ENCODE data around the gene PIK3C2A. TPM values are rescaled to one million over a fixed set of nuclear protein-coding genes. Genes with fewer than 3 reads are reported as not detected.
"Not testable (repeated sequence)": the region's sequence is repeated elsewhere in the genome, so short reads cannot be mapped to it uniquely, and the experiment has no call there.

PIK3C2A gene
- total RNA-seq, 1 donor from 2014 or later: 74.0 TPM

DNA sequence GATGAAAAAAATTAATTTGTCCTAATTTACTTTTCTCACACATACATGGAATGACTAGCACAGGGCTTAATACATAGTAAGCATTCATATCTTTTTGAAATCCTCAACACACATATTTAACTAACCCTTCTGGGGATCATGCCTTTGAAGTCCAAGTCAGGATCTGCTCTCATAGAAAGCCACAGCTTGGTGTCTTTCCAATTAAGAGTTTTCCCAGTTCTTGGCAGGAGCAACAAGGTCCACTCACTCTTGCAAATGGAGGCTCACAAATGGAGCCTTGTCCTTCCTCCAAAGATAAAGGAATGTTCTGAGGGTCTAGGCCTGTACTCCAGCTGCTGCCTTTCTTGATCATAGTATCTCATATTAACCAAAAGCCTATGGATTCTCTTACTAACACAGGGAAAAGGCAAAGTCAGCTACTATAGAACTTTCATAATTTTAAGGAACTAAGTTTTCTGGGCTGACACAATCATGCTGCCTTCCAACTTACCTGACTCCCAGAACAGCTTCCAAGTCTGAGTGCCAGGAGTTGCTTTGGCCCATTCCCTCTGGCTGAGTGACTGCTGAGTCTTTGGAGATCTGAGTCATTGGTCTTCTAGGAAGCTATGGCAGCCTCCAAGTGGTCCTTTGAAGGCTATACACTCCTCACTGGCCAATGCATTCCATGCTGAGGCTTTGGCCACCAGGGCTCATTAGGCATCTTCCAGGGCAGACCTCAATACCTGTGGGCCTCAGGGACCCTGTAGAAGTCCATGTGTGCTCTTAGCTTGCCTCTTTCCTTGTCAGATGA lies 43.0 kb upstream of the PIK3C2A start:
- no peak overlapping the region for H3K4me3 Mint-ChIP-seq

DNA sequence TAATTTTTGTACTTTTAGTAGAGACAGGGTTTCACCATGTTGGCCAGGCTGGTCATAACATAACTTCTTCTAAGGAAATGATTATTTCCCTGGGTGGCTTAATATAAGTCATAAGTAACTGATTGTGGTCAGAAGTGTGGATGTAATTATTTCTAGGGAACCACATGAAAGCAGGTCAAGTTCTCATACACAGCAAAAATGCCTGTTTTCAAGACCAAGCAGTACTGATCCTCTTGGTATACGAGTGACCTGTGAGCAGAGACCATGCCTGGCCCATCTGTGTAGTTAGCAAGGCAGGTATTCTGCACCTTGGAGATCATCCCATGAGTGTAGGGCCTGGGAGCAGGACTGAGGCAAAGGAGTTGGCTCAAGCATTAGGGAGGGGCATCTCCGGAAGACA lies 36.3 kb upstream of the PIK3C2A start:
- no peaks in the 10 kb centered on the region for H3K4me1 Mint-ChIP-seq
- H3K36me3 Mint-ChIP-seq: no peaks in the 10 kb centered on the region
- TF ChIP-seq, protein P1, sequence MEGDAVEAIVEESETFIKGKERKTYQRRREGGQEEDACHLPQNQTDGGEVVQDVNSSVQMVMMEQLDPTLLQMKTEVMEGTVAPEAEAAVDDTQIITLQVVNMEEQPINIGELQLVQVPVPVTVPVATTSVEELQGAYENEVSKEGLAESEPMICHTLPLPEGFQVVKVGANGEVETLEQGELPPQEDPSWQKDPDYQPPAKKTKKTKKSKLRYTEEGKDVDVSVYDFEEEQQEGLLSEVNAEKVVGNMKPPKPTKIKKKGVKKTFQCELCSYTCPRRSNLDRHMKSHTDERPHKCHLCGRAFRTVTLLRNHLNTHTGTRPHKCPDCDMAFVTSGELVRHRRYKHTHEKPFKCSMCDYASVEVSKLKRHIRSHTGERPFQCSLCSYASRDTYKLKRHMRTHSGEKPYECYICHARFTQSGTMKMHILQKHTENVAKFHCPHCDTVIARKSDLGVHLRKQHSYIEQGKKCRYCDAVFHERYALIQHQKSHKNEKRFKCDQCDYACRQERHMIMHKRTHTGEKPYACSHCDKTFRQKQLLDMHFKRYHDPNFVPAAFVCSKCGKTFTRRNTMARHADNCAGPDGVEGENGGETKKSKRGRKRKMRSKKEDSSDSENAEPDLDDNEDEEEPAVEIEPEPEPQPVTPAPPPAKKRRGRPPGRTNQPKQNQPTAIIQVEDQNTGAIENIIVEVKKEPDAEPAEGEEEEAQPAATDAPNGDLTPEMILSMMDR (IDR thresholded peaks at IDR 0.05; ENCODE audit: unreplicated experiment): no peak
- H3K27ac Mint-ChIP-seq: no peak overlapping the region
- DNase-seq (ENCODE audit: low spot score in 2 of 2, unreplicated experiment in 2 of 2): no peak
- peaks cover 5% of the 10 kb centered on the region for H3K27me3 Mint-ChIP-seq (ENCODE audit: low read depth)
- H3K4me3 Mint-ChIP-seq: no peak overlapping the region
- H3K9me3 Mint-ChIP-seq: no peaks in the 10 kb centered on the region

More for the DNA sequence above, 43.0 kb upstream of the PIK3C2A start:
- Mint-ChIP-seq H3K9me3 (no peaks in the 10 kb centered on the region), H3K36me3 (no peaks in the 10 kb centered on the region), H3K27me3 (ENCODE audit: low read depth) (no peaks in the 10 kb centered on the region), H3K27ac (no peak overlapping the region), H3K4me1 (no peaks in the 10 kb centered on the region)
- TF ChIP-seq, protein P1 (IDR thresholded peaks at IDR 0.05; ENCODE audit: unreplicated experiment): no peak
- no peak for DNase-seq (ENCODE audit: low spot score in 2 of 2, unreplicated experiment in 2 of 2)

DNA sequence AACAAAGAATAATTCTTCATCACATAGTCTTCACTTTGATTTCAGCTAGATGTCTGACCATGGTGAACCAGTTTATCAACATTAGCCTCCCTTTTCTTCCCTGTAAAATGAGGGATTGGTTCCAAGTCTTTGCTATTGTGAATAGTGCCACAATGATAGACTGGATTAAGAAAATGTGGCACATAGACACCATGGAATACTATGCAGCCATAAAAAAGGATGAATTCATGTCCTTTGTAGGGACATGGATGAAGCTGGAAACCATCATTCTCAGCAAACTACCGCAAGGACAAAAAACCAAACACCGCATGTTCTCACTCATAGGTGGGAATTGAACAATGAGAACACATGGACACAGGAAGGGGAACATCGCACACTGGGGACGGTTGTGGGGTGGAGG lies 35.2 kb upstream of the PIK3C2A start:
- not testable (repeated sequence) for H3K4me3 Mint-ChIP-seq; H3K27me3 Mint-ChIP-seq (ENCODE audit: low read depth); DNase-seq (ENCODE audit: low spot score in 2 of 2, unreplicated experiment in 2 of 2); H3K36me3 Mint-ChIP-seq; H3K4me1 Mint-ChIP-seq; H3K9me3 Mint-ChIP-seq; H3K27ac Mint-ChIP-seq

DNA sequence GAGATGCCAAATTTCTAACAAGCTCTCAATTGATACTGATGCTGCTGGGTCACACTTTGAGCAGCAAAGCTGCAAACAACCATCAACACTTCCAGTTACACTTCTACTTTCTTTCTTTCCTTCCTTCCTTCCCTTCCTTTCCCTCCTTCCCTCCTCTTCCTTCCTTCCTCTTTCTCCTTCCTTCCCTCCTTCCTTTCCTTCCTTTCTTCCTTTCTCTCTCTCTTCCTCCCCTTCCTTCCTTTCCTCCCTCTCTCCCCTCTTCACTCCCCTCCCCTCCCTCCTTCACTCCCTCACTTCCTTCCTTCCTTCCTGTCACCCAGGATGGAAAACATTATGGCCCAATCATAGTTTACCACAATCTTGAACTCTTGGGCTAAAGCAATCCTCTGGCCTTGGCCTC lies 33.0 kb upstream of the PIK3C2A start:
- Mint-ChIP-seq H3K4me1 (peaks cover 6% of the 10 kb centered on the region), H3K9me3 (no peaks in the 10 kb centered on the region), H3K4me3 (no peak overlapping the region), H3K36me3 (no peaks in the 10 kb centered on the region), H3K27ac (no peak overlapping the region), H3K27me3 (ENCODE audit: low read depth) (peaks cover 5% of the 10 kb centered on the region)
- DNase-seq (ENCODE audit: low spot score in 2 of 2, unreplicated experiment in 2 of 2): no peak
- TF ChIP-seq, protein P1 (IDR thresholded peaks at IDR 0.05; ENCODE audit: unreplicated experiment): no peak

DNA sequence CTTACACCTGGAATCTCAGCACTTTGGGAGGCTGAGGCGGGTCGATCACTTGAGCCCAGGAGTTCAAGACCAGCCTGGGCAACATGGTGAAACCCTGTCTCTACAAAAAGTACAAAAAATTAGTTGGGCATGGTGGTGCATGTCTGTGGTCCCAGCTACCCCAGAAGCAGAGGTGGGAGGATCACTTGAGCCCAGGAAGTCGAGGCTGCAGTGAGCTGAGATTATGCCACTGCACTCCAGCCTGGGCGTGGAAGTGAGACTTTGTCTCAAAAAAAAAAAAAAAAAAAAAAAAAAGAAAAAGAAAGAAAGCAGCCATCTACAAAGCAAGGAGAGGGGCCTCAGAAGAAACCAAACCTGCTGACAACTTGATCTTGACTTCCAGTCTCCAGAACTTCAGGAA lies 32.1 kb upstream of the PIK3C2A start:
- H3K27me3 Mint-ChIP-seq (ENCODE audit: low read depth); H3K4me1 Mint-ChIP-seq; H3K27ac Mint-ChIP-seq; H3K9me3 Mint-ChIP-seq; H3K4me3 Mint-ChIP-seq; H3K36me3 Mint-ChIP-seq; DNase-seq (ENCODE audit: low spot score in 2 of 2, unreplicated experiment in 2 of 2): not testable (repeated sequence)

DNA sequence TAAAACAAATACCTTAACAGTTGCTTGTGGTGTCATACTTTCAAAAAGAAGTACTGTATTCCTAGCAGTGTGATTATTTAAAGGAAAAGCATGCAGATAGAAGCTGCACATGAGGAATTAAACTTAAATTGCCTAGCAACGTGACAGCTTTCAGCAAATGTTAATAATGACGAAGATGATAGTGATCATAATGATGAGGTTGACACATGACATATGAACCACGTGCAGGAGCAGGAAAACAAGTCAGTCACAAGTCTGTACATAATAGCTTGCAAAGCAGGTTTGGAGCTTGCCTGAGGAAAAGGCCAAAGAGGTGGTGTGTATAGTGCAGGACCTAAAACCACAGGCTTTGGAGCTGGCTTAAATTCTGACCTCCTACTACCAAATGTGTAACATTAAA lies 30.6 kb upstream of the PIK3C2A start:
- Mint-ChIP-seq H3K27ac (no peak overlapping the region), H3K4me1 (peaks cover 6% of the 10 kb centered on the region), H3K36me3 (no peaks in the 10 kb centered on the region), H3K9me3 (no peaks in the 10 kb centered on the region), H3K4me3 (no peak overlapping the region), H3K27me3 (ENCODE audit: low read depth) (peaks cover 5% of the 10 kb centered on the region)
- TF ChIP-seq, protein P1 (IDR thresholded peaks at IDR 0.05; ENCODE audit: unreplicated experiment): no peak
- no peak for DNase-seq (ENCODE audit: low spot score in 2 of 2, unreplicated experiment in 2 of 2)
